ENCODE data around the gene ZNRF3.

GRCh38 chr22:28948424-28948823, 65.1 kb downstream of the ZNRF3 start:
- TF ChIP-seq POLR2A (IDR thresholded peaks at IDR 0.05; ENCODE audit: low read depth, low read length): no peak
- no peak for TF ChIP-seq POLR2AphosphoS5 (IDR thresholded peaks at IDR 0.05; ENCODE audit: low read depth, low read length)
